Activated CD4-positive, alpha-beta T cell treated with anti-CD3 and anti-CD28 coated beads for 36 hours (primary cell): ENCODE data around the gene STX10. TPM values are rescaled to one million over a fixed set of nuclear protein-coding genes. Genes with fewer than 3 reads are reported as not detected.

Experiments
- total RNA-seq, 2 experiments: library from RNA; stranded (reverse); gene quantifications; one replicate each; pipeline ENCODE4 v1.2.3, GENCODE V29; 2021

Gene STX10
- total RNA-seq, 2 experiments from 2014 or later, result 64.8 to 71.4 TPM

Other genes starting within 250 kb of the STX10 start
- 1 to 10 TPM; 2.7 to 3.5 TPM for gene SYCE2, start 231.1 kb downstream of the STX10 start, total RNA-seq
- gene FARSA, start 216.7 kb downstream of the STX10 start, total RNA-seq, result 100 to 1,000 TPM; 120 to 142 TPM
- gene CALR, start 211.8 kb downstream of the STX10 start, total RNA-seq, result 100 to 1,000 TPM; 557 to 569 TPM
- gene RAD23A, start 204.5 kb downstream of the STX10 start, total RNA-seq, result 100 to 1,000 TPM; 189 to 265 TPM
- gene GADD45GIP1, start 193.2 kb downstream of the STX10 start, total RNA-seq, result 10 to 100 TPM; 31.1 to 36.3 TPM
- gene DAND5, start 180.8 kb downstream of the STX10 start, total RNA-seq, result under 1 TPM; 0.21 to 0.25 TPM
- gene NFIX, start 154.9 kb downstream of the STX10 start, total RNA-seq, result 1 to 10 TPM; 4.3 to 4.8 TPM
- 1 to 10 TPM; 2.0 to 2.5 TPM for gene LYL1, start 47.5 kb downstream of the STX10 start, total RNA-seq
- gene TRMT1, start 33.6 kb downstream of the STX10 start, total RNA-seq, result 10 to 100 TPM; 73.0 to 96.1 TPM
- gene NACC1, start 32.1 kb downstream of the STX10 start, total RNA-seq, result 10 to 100 TPM; 77.5 to 84.5 TPM
- 100 to 1,000 TPM; 109 to 118 TPM for gene IER2, start within 50 bp of the STX10 start, total RNA-seq